NCI-H748 treated with DMSO at 0.1 percent for 48 hours (cell line): ENCODE data around the gene TNPO3.

Source experiments
- DNase-seq: peaks from one replicate; lab custom pipeline; 2025; lab: John Stamatoyannopoulos, UW

Gene TNPO3

DNA sequence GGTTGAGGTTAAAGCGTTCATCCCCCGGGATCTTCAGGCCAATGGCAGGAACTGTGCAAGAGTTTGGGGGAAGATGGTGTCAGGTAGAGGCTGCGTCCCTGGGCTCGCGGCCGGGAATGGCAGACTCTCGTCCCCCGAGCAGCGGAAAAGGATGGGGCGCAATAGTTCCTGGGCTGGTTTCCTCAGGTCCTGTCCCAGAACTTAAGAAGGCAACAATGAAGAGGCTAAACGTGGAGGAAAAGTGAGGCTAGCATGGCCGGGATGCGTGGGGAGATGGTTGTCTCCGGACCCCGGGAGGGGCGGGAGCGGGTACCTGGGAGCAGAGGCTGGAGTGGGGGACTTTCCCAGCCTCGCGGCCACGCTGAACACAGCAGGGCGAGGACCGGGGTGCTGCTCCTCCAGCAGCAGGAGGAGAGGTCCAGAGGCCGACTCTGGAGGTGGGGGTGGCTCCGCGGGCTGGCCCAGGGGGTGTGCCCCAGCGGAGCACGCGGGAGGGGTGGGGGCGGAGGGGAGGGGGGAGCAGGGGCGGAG is 116.3 kb downstream of the TNPO3 start:
- peak; percentile 5 for DNase-seq

DNA sequence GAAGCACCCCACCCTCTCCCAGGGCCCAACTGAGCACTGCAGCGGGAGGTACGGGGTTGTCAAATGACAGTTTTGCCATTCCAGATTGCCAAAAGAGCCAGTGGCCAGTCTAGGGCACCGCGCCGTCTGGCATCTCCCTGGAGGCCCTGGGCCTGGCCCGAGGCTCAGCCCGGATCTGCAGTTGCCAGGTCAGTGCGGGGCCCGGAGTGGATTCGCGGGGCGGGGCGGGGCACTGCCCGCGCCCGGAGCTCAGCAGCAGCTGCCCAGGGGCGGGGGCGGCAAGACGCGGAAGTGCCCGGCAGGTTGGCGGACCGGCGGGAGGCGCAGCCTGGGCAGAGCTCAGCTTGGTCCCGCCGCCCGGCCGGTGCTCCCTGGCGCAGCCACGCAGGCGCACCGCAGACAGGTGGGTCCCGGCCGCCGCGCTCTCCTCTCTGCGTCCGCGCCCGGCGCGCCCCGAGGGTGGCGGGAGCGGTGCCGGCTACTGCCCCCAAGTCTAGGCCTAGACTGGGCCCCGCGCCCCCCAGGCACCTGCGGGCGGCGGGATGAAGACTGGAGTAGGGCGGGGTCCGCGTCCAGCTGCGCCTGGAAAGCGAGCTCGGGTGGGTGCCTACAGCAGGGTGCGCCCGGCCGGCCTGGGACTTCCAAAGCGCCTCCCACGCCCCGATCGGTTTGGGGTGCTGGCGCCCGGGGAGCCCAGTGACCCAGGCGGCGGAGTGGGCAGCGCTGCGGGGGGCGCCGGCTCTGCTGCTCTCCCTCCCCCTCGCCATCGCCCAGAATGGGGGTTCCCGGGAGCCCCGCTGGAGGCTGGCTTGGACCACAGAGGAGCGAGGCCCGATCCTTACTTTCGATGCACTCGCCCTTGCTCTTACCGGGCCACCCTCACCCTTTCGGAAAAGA is 117.0 kb downstream of the TNPO3 start, which contains the start of gene IRF5:
IRF5 (plus strand) TSS at position 281 of the 897 bp plus-strand sequence. CDS start 4,155 bp downstream, outside the sequence.
- peak; percentile 7 for DNase-seq

DNA sequence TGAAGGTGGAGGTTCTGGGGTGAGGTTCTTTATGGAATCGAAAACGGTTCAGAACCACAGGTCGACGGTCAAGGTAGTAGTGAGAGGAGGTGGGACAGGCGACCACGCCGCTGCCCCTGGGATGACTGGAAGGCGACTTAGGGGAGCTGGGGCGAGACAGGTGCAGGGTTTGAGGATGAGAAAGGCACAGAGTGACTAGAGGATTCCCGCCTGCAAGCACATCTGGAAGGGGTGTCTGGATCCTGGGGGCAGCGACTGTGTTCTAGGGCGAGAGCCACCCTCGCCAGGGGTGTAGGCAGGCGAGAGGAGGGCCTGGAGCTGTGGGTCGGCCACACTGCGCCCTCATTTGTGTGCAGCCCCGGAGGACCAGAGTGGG is 117.7 kb downstream of the TNPO3 start:
- DNase-seq, result no peak

DNA sequence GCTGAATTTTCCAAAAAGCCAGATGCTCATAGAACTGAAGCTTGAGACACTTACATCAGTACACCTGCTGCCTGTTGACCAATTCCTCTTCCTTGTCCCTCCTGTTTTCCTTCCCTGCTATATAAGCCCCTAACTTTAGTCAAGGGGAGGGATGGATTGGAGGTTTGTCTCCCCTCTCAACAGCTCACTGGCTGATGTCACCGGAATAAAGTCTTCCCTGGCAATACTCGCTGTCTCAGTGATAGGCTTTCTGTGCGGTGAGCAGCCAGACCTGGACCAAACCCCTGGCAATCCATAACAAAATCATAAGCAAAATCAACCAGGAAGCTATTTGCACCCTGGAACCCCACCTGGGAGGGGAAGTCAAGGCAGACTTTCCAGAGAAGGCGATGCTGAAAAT is 118.1 kb downstream of the TNPO3 start:
- DNase-seq, result no peak

DNA sequence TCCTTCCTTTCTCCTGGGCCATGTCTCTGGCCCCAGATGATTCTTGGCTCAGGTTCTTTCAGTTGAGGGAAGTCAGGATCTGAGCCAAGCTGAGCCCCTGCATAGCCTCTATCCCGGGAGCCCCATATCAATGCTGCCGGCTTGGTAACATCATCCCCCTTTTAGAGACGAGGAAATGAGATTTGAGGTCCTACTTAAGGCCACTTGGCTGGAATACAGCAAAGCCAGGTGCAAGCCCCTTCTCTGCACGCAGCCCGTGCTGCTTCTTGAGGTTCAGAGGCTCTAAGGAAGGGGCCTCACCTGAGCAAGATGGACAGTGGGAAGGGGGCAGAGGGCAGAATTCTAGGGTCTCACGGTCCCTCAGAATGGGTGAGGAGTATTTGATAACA is 119.6 kb downstream of the TNPO3 start:
- no peak for DNase-seq

DNA sequence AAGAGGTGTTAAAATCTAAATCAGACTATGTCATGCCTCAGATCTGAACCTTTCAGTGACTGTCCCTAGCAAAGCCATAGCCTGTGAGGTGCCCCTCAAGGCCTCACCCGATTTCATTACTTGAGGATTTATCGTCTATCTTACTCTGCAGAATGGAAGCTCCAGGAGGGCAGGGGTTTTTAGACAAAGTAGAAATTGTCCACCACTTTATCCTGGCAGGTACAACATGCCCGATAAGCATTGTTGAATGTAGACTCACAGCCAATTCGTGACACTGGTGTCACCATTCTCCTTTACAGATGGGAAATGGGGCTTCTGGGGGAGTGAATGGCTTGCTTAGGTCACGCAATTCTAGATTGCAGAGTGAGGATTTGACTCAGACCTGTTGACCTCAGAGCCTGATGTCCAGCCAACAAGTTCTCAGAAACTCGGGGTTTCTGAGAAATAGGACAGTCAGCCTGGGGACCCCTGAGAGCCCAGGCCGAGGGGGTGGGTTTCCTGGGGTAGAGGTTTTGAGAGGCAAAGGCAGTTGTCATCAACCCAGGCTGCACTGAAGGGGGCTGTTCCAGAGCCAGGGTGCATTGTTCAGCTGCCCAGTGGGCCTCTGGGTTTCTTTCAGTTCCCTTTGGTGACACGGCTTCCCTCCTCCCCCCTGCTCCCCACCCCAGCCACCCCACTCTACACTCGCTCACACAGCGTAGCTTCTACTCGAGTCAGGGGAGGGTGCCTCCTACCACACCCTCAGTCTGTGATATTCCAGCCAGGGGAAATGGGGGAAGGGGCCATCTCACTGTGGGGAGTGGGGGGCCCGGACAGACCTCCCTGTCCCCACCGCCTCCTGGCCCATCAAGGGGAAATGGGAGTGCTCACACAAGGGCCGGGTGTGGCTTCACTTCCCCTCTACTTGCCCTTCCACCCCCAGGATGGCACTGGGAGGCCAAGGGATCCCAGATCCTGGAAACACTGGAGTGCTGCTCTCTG is 120.3 kb downstream of the TNPO3 start:
- DNase-seq, result no peak

DNA sequence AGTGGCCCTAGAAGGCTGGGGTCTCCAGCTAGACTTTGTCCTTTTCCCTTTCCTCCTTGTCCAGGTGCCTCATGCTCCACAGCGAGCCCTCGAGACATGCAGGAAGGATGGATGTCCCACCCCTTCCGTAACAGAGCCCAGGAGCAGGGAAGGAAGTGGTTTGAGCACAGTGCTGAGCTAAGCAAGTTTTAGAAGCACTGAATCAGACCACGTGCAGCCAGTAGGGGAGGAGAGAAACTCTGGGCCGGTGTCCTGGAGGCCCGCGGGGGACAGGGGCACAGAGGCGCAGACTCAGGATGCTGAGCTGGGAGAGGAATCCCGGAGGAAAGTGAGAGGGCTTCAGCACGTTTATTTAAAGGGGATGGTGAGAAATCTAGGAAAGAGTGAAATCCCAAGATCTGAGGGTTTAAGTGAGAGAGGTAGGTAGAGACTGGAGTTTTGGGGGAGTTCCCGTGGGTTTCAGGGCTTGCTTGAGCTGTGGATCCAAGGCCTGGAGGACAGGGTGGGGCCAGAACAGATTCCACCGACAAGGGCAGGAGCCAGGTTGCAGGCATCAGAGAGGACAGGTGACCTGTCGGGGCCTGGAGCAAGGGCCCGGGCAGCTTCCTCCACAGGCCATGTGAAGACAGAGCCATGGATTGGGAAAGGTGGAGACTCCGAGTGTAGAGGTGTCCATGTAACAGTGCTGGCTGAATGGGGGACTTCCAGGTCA is 121.6 kb downstream of the TNPO3 start:
- DNase-seq, result no peak

DNA sequence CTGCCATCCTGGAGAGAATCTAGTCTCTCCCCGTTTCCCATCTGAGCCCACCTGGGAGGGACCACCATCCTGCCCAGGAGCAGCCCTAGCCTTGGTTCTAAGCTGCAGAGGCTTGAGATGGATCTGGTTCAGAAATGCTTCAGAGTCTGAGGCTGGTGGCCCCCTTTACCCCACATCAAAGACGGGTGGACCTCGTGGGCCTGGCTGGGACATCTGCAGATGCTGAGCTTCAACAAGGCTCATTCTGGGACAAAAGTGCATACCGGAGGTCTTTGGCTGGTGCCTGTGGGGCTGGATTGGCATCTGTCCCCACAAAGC is 122.1 kb downstream of the TNPO3 start:
- DNase-seq, result no peak

DNA sequence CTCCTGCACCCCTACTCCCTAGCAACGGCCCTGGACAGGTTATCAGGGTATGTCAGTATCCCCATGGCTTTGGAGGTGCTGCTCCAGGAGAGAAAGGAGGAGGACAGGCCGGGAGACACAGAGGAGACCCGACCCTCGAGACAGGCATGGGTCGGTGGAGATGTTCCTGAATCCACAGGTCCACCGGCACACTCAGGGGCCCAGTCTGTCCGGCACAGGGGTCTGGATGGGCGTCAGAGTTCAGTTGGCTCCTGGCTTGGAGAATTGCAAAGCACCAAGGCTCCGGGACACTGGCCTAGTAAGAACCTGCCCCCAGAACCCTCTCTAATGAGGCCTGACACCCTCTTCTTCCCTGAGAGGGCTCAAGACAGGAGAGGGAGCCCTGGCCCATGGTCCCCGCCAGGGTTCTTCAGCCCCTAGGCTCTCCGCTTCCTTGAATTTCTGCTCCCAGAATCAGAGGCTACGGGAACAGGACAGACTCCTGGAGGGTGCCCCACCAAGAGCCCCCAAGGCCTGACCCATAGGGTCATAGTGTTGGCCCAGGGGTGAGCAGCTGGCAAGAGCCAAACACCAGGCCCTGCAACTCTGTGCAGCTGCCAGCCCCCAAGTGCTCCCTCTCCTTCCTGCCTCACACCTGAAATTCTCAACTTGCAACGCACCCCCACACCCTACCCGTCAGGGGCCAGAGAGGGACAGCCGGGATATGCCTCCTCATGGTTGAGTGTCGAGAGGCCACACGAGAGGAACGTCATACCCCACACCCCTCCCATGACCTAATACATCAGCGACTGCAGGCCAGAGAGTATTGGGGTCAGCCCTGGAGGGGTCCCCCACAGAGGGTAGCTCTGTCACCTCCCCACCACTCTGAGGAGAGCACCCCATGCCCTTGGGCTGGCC is 122.7 kb downstream of the TNPO3 start:
- DNase-seq, result no peak

DNA sequence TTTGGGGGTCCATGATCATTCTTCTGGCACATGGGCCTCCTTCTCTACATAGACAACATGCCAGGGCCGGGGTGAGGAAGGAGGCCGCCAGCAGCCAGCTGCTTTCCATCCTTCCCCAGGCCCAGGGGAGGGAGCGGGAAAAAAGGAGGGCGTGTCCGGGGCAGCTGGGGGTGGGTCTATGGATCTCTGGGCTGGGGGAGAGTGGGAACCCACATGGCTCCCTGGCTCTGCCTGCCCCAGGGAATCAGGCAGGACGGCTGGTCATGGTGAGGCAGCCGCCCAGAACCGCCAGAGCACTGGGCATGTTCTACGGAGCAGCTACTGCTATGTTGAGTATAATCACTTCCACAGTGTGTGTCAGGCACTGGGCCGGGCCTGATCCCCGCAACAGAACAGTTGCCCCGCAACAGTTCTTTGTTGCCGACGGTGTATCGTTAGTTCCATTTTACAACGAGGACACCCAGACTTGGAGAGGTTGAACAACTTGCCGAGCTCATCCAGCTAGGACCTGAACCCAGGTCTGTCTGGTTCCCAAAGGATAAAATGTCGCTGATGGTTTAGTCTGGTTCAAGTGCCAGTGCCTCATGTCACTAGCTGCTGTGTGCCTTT is 123.6 kb downstream of the TNPO3 start:
- no peak for DNase-seq

DNA sequence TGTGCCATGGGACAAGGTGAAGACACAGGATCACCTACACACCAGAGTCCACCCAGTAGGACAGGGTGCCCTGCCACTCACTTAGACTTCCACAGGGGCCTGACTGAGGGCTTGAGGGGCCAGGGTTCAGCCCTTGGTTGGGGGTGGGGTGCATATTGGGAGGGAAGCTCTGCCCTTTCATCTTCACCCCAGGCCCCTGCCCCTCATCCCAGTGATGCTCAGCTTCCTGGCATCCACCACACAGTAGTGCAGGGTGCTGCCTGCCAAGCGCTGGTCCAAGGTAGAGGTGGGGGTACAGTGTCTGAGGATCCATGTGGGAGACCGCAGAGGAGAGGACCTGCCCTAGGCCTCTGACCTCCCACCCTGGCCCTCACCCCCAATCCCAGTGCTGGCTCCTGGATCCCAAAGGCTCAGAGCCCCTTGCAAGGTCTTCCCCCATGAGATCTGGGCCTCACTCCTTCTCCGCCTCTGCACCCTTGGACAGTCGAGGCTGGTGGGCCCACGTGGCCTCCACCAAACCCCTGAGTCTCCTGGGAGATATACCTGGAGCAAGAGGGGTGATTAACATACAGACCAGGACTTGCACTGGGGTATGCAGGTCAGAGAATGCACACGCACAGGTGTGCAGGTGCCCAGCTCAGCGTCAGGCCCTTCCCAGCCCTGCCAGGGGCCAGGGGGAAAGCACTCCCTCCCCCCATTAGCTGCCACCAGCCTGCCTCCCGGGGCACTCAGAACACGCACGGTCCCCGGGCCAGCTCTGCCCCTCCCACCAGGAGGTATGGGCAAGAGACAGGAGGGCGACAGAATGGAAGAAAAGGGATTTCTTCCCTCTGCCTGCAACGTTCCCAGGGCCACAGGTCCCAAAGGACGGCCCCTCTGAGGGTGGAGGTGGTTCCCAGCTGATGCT is 125.8 kb downstream of the TNPO3 start:
- DNase-seq, result no peak

DNA sequence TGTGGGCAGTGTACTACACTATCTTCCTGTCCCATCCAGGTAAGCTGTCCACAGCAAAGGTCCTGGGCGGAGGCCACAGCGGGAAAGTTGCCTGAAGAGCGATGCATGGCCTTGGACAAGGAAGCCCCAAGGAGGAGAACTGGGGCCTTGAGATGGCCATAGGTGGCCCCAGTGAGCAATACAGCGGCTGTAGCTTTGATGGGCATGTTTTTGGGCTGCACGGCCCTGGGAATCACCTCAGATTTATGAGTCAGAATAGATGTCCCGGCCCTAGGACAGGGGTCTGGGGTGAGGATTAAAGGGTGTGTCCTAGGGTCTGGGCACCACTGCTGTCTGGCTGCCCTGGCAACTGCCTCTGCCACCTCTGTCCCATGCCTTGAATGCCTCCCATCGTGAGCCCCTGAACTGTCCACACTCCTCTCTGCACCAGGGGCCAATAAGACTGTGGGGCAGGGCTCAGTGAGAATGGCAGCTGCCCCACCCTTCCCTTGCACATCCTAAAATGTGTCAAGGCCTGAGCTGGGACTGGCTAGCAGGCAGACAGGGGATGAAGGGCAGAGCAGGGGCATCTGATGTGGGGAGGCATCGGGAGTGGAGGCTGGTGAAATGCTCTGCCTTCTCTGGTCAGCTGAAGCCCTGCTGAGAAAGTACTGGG is 126.6 kb downstream of the TNPO3 start:
- no peak for DNase-seq

DNA sequence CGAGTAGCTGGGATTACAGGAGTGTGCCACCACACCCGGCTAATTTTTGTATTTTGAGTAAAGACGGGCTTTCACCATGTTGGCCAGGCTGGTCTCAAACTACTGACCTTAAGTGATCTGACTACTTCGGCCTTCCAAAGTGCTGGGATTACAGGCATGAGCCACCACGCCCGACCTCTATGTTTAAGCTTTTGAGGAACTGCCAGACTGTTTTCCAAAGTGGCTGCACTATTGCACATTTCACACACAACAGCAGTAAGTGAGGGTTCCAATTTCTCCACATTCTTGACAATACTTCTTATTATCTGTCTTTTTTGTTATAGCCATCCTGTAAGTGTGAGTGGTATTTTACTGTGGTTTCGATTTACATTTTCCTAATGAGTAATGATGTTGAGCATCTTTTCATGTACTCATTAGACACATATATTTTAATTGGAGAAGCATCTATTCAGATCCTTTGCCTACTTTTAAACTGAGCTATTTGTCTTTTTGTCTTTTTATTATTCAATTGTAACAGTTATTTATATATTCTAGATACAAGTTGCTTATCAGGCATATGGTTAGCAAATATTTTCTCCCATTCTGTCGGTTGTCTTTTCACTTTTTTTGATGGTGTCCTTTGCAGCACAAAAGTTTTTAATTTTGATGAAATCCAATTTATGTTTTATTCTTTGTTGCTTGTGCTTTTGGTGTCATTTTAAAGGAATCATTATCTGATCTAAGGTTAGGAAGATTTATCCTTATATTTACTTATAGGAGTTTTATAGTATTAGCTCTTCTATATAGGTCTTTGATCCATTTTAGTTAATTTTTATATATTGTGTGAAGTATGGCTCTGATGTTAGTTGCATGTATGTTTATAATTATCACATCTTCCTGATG is 130.0 kb downstream of the TNPO3 start:
- DNase-seq, result no peak

DNA sequence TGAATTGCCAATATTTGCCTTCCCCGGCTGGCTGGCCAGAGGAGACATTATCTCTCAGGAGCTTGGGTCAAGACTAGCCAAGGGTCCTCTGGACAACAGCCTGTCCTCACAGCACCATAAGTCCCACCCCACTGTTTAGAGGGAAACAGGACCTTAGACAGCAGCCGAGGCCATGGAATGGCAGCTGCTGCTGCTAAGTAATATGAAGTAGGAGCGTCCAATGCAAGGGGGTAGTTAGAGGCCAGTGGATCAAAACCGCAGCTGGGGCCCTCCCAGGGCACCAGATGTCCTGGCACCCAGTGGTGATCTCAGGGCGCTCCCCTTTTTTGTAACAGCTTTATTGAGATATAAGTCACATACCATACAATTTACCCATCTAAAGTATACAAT is 131.5 kb downstream of the TNPO3 start:
- no peak for DNase-seq

DNA sequence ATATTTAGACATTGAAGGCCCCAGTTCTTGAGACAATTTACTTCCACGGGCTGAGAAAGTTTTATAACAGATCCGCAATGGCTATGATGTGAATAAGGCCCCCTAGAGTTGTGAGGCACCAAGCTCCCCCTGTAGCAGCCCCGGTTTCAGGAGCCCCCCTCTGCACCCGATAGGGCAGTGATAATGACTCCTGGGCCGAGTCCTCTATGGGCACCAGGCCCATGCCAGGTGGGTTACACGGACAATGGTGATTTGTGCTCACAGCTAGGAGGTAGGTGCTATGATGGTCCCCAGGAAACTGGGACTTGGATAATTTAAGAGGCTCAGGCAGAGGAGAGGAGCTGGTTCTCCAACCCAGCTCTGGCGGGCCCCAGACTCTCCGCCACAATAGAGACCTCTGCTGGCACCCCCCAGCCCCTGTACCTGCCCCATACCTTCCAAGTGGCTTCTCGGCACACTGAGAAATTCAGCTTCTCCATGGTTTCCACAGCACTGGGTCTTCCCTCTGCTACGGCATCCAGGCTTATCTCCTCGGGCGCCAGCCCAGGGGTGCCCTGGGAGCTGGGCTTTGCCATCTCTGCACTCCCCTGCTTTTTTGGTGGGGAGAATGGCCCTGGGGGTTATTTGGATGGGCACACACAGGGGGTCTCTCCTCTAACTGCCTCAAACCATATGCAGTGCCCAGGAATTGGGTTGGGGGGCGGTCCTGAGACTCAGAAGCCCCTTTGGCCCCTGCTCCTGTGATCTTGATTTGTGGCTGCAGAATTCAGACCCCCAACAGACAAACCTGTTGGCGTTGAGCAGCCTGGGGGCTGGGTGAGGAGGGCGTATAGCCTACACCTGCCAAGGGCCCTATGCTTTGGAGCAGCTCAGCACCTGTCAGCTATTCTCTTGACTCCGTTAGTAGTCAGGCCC is 132.2 kb downstream of the TNPO3 start:
- no peak for DNase-seq

DNA sequence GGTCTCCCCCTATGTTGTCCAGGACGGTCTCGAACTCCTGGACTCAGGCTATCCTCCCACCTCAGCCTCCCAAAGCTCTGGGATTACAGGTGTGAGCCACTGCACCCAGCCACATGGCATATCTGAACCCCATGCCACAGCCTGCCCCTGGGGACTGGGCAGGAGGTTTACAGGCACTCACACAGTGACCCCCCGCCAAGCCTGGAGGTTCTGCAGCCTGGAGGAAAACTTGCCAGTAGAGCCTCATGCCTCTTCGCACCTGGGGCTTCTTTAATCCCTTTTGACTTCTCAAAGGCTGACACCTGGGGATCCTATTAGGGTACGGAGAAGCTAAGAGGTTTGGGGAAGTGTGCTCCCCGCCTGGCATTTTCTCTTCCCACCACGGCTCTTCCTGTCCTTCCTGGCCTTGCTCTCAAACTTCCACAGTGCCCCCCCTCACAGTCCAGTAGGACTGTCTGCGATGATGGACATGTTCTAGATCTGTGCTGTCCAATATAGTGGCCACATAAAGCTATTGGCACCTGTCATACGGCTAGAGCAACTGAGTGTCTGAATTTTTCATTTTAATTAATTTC is 133.0 kb downstream of the TNPO3 start:
- DNase-seq, result no peak
